ENCODE measurements around the gene ACVRL1. TPM values are rescaled to one million over a fixed set of nuclear protein-coding genes. Genes with fewer than 3 reads are reported as not detected.

The ACVRL1 gene
- total and polyA plus RNA-seq, 10 of the 15 experiments (the other 5 are each of a cell fraction or from before 2014, with no cell fraction given) = not detected

GRCh38 chr12:51949342-51950030 is 42.2 kb downstream of the ACVRL1 start:
- no TSS peak for BruUV-seq (replicated peaks)
- no peak for FAIRE-seq
- peaks cover 4% of the 10 kb centered on the region for H3K4me1 ChIP-seq (ENCODE audit: control insufficient read depth, insufficient read depth, low read length)
- no peak overlapping the region for H3K4me3 ChIP-seq
- in situ Hi-C loops (cut with MboI) (no loop called here), intact Hi-C loops (cut with micrococcal nuclease; ENCODE audit: unreplicated experiment) (no loop called here)
- WGBS (ENCODE audit: insufficient coverage, insufficient replicate concordance, low lambda C conversion rate, missing lambda C conversion rate) = 19% methylated on average over 6 of the region's 6 CpGs
- SMC1A ChIA-PET (ENCODE audit: uncharacterized antibody, unreplicated experiment) = interaction anchor here (0.6 to 0.8 kb wide), 2 partner anchors 34 to 633 kb away, joined by 3 read pairs; no protein-coding TSS in a partner anchor
- H3K27ac ChIP-seq (ENCODE audit: control insufficient read depth, insufficient read depth) = no peak overlapping the region
- H2AFZ ChIP-seq (ENCODE audit: control insufficient read depth, low read depth, low read length) = no peak overlapping the region
- POLR2A ChIA-PET = no interaction called here
- H3K9ac ChIP-seq (ENCODE audit: control insufficient read depth, insufficient read depth, low read length) = no peak overlapping the region
- no peak overlapping the region for H3K4me2 ChIP-seq (ENCODE audit: control insufficient read depth, insufficient read depth)
- no peak for DNase-seq (ENCODE audit: low read depth, low spot score)
- no peaks in the 10 kb centered on the region for H3K79me2 ChIP-seq (ENCODE audit: control insufficient read depth, insufficient read depth, low read length)
- CTCF ChIA-PET = interaction anchor here (0.6 to 1.4 kb wide), 7 partner anchors 13 to 74 kb away, joined by 3 to 4 read pairs (median 3); no protein-coding TSS in a partner anchor
- H3K36me3 ChIP-seq (ENCODE audit: control insufficient read depth in 2 of 2, insufficient read depth in 2 of 2, low read length in 1 of 2) = no peaks in the 10 kb centered on the region
- no peak for ATAC-seq
- H3K9me3 ChIP-seq (replicated peaks; ENCODE audit: control insufficient read depth, insufficient read depth, low read length) = peaks cover 3% of the 10 kb centered on the region; the same call in 2 of the 3 replicates
- peaks cover 2 to 3% of the 10 kb centered on the region in 2 experiments for H3K27me3 ChIP-seq (replicated peaks in 1 of 2; ENCODE audit: control insufficient read depth in 2 of 2, insufficient read depth in 2 of 2, low read length in 1 of 2)
- RAD21 ChIA-PET (ENCODE audit: unreplicated experiment) = no interaction called here
- H4K20me1 ChIP-seq (ENCODE audit: control insufficient read depth, insufficient read depth) = no peaks in the 10 kb centered on the region
- TF ChIP-seq ZNF384 (IDR thresholded peaks at IDR 0.05; ENCODE audit: borderline replicate concordance, low read depth, low read length) (no peak), NFXL1 (IDR thresholded peaks at IDR 0.05; ENCODE audit: borderline replicate concordance) (no peak), ZNF274 (IDR thresholded peaks at IDR 0.05; ENCODE audit: insufficient read depth, insufficient read length) (no peak), LARP7 (IDR thresholded peaks at IDR 0.05) (no peak), POLR2AphosphoS5 (IDR thresholded peaks at IDR 0.05; ENCODE audit: low read length) (no peak), FOXK2 (IDR thresholded peaks at IDR 0.05) (no peak), ATF2 (IDR thresholded peaks at IDR 0.05; ENCODE audit: low read length) (no peak), STAT3 (IDR thresholded peaks at IDR 0.05; ENCODE audit: low read depth, low read length) (no peak), CBX5 (IDR thresholded peaks at IDR 0.05; ENCODE audit: low read depth) (no peak), ZBTB11 (CRISPR knock-in tag; IDR thresholded peaks at IDR 0.05) (no peak), FOS (IDR thresholded peaks at IDR 0.05; ENCODE audit: borderline replicate concordance, extremely low read depth, insufficient read length) (no peak), ZNF207 (IDR thresholded peaks at IDR 0.05; ENCODE audit: borderline replicate concordance) (no peak), USF1 (IDR thresholded peaks at IDR 0.05; ENCODE audit: borderline replicate concordance, extremely low read length, insufficient read depth, low read depth, low read length) (no peak), BMI1 (IDR thresholded peaks at IDR 0.05; ENCODE audit: borderline replicate concordance) (no peak), CBFB (IDR thresholded peaks at IDR 0.05; ENCODE audit: low read depth) (no peak), NFIC (IDR thresholded peaks at IDR 0.05; ENCODE audit: low read depth, low read length) (no peak), ZNF217 (IDR thresholded peaks at IDR 0.05) (no peak), RUNX3 (IDR thresholded peaks at IDR 0.05; ENCODE audit: low read length) (no peak), ELK1 (IDR thresholded peaks at IDR 0.05; ENCODE audit: low read depth, low read length) (no peak)

All from GM12878 (cell line).